Muscle layer of duodenum (tissue), 2 donors: ENCODE data around the gene PRTFDC1.

Experiments
- H3K27ac ChIP-seq: one replicate; pipeline ENCODE4 v1.7.0; 2013; ENCODE audit warnings: mild to moderate bottlenecking, low read length
- H3K27me3 ChIP-seq: one replicate; pipeline ENCODE4 v1.7.0; 2013; ENCODE audit warnings: low read depth, mild to moderate bottlenecking, control low read depth, low read length
- H3K36me3 ChIP-seq, 2 donors: one replicate each; pipeline ENCODE4 v1.7.0; 2013; ENCODE audit warnings: low read length in 2 of 2, control low read depth in 1 of 2, mild to moderate bottlenecking in 1 of 2; ENCODE audit not compliant: insufficient read depth in 2 of 2, control insufficient read depth in 1 of 2
- H3K4me1 ChIP-seq, 2 donors: one replicate each; pipeline ENCODE4 v1.7.0; 2013; ENCODE audit warnings: low read length in 2 of 2, mild to moderate bottlenecking in 2 of 2, control low read depth in 1 of 2, moderate library complexity in 1 of 2; ENCODE audit not compliant: insufficient read depth in 2 of 2, control insufficient read depth in 1 of 2
- H3K4me3 ChIP-seq, 2 donors: one replicate each; pipeline ENCODE4 v1.7.0; 2013; ENCODE audit warnings: low read length in 2 of 2, low read depth in 1 of 2, mild to moderate bottlenecking in 1 of 2
- H3K9me3 ChIP-seq, 2 donors: one replicate each; pipeline ENCODE4 v1.7.0; 2013; ENCODE audit warnings: low read length in 2 of 2, control low read depth in 1 of 2, mild to moderate bottlenecking in 1 of 2; ENCODE audit not compliant: control insufficient read depth in 1 of 2
- donor health status: healthy.

Gene PRTFDC1

DNA sequence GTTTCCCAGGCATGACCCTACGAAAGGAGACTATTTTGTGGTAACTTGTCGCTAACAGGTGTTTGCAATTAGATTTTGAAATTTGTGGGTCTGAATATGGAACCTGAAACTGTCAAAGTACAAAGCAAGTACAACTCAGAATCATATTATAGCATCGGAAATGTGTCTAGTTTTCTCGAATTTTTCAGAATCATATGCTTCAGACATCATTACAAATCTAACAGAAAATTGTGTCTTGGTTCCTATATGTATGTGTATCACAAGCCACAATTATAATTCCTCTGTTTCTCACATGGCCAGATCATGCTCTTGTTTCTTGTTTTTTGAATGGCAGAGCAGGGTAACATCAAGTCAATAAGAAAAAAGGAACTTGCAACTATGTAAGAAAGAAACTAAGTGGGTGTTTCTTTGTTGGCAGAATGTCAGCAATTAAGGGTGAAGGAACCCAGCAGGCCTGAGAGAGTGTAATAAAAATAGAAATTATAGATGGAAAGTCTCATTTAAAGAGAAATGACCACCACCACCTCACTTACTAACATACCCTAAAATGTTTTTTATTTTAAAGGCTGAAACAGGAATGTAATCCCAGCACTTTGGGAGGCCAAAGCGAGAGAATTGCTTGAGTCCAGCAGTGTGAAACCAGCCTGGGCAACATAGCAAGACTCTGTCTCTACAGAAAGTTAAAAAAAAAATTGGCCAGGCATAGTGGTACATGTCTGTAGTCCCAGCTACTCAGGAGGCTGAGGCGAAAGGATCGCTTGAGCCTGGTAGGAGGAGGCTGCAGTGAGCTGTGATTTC, 51.3 kb downstream of the PRTFDC1 start:
- Histone ChIP-seq H3K36me3 (no peaks in the 10 kb centered on the region), H3K9me3 (no peaks in the 10 kb centered on the region), H3K27me3 (no peaks in the 10 kb centered on the region), H3K4me1 (peaks cover 14 to 20% of the 10 kb centered on the region in 2 donors), H3K27ac (peak overlapping the region; percentile 54), H3K4me3 (no peak overlapping the region)

DNA sequence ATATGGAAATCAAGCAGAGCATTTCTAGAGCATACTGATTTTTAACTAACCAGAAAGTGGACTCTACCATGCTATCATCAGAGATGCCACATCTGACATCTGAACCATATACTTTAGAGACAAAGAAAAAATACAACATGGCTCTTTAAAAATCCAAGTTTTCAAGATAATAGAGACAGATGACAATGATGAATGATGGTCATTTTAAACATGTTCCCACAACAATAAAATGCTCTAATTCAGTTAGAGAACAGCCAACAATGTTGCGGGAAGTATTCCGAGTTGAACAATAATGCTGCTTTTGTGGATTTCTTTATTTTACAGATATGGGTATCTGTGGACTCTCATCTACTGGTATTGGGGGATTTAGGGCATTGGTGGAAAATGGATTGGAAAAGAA, 52.8 kb downstream of the PRTFDC1 start:
- no peaks in the 10 kb centered on the region for H3K36me3 ChIP-seq
- H3K4me3 ChIP-seq = no peak overlapping the region
- H3K27ac ChIP-seq = no peak overlapping the region
- peaks cover 14 to 20% of the 10 kb centered on the region in 2 donors for H3K4me1 ChIP-seq
- H3K27me3 ChIP-seq = no peaks in the 10 kb centered on the region
- no peaks in the 10 kb centered on the region for H3K9me3 ChIP-seq

DNA sequence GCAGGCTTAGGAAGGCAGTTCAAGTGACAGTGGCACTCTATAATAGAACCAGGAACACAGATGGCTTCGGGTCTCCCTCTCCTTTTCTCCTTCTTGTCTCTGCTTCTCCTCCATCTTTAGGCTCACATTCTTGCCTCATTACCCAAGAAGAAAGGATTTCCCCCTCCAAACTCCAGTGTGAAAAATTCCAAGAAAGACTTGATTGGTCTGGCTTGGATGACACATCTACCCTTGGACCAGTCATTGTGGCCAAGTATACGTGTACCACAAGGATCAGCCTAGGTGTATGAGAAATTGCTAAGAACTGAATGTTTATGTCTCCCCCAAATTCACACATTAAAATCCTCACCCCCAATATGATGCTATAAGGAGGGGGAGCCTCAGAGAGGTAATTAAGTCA, 53.9 kb downstream of the PRTFDC1 start:
- H3K4me3 ChIP-seq = no peak overlapping the region
- H3K27ac ChIP-seq = no peak overlapping the region
- H3K36me3 ChIP-seq = no peaks in the 10 kb centered on the region
- no peaks in the 10 kb centered on the region for H3K27me3 ChIP-seq
- peaks cover 14 to 20% of the 10 kb centered on the region in 2 donors for H3K4me1 ChIP-seq
- no peaks in the 10 kb centered on the region for H3K9me3 ChIP-seq

DNA sequence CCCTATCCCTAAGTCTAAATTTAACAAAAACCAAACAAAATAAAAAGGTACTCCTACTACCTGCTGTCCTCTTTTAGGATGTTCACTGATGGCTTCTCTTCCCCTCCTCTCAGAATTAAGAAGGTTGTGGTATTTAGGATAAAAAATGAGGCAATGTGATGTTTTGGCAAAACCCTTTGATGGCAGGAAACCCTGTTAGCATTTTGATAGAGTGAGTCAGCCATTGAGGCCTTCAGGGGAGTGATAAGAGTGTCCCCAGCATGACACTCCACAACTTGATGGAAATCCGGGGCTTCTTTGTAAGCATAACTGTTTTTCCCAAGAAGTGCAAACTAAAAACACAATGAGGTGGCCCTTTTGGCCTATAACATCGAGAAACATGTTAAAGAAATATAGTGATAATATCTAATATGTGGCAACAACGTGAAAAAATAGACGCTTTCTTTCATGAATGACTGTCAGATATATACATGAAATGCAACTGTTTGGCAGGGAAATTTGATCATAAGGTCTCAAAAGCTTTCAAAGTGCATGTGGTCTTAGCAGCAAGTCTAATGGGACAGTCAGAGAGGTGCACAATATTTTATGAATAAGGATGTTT, 55.0 kb downstream of the PRTFDC1 start:
- Histone ChIP-seq H3K27ac (no peak overlapping the region), H3K9me3 (no peaks in the 10 kb centered on the region), H3K4me3 (no peak overlapping the region), H3K36me3 (no peaks in the 10 kb centered on the region), H3K27me3 (no peaks in the 10 kb centered on the region), H3K4me1 (peaks cover 13 to 16% of the 10 kb centered on the region in 2 donors)

DNA sequence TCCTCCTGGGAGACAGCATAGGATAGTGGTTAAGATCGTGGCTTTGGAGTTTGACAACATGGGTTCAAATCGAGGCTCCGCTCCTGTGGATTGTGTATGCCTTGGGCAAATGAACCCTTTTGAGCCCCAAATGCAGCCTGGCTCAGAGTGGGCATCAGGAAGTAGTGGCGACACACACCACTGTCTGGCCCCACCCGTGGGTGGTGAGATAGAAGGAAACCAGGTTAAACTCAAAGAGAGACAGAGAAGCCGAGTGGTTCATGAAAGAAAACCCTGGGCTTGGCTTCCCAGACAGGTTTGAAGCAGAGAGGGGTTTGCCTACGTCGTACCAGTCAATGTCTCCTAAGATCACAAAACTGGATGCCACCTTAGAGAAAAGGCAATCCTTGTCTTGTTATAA, 57.7 kb downstream of the PRTFDC1 start:
- Histone ChIP-seq H3K36me3 (no peaks in the 10 kb centered on the region), H3K4me3 (no peak overlapping the region), H3K9me3 (no peaks in the 10 kb centered on the region), H3K27ac (no peak overlapping the region), H3K4me1 (no peaks in the 10 kb centered on the region), H3K27me3 (no peaks in the 10 kb centered on the region)

DNA sequence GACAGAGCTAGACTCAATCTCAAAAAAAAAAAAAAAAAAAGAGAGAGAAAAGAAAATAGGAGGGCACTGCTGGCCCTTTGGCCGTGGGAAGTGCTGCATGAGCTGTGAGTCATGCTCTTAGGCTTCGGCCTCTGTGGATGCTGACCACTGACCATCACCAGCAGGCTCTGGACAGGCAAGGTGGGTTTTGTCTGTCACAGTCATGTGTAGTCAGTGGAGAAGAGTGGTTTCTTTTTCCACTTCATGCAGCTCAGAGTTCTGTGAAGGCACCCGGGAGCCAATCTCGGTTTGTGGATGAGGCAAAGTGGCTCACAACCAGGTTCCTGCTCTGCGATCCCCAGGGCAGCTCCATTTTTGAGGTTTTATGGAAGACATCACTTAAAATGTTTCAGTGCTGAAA, 58.1 kb downstream of the PRTFDC1 start:
- H3K27me3 ChIP-seq = no peaks in the 10 kb centered on the region
- no peaks in the 10 kb centered on the region for H3K4me1 ChIP-seq
- no peak overlapping the region for H3K4me3 ChIP-seq
- H3K36me3 ChIP-seq = no peaks in the 10 kb centered on the region
- no peaks in the 10 kb centered on the region for H3K9me3 ChIP-seq
- H3K27ac ChIP-seq = no peak overlapping the region

DNA sequence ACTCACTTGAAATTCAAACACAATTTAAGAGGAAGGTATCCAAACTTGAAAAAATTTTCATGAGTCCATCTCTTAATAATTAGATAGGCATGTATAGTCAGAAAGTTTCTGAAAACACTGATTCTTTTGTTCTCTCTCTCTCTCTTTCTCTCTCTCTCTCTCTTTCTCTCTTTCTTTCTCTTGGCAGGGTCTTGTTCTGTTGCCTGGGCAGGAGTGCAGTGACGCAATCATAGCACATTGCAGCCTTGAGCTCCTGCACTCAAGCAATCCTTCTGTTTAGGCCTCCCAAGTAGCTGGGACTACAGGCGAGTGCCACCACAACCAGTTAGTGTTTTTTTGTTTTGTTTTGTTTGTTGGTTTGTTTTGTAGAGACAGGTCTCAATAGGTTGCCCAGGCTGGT, 59.3 kb downstream of the PRTFDC1 start:
- Histone ChIP-seq H3K27me3 (no peaks in the 10 kb centered on the region), H3K4me3 (no peak overlapping the region), H3K27ac (no peak overlapping the region), H3K36me3 (no peaks in the 10 kb centered on the region), H3K9me3 (no peaks in the 10 kb centered on the region), H3K4me1 (no peaks in the 10 kb centered on the region)

DNA sequence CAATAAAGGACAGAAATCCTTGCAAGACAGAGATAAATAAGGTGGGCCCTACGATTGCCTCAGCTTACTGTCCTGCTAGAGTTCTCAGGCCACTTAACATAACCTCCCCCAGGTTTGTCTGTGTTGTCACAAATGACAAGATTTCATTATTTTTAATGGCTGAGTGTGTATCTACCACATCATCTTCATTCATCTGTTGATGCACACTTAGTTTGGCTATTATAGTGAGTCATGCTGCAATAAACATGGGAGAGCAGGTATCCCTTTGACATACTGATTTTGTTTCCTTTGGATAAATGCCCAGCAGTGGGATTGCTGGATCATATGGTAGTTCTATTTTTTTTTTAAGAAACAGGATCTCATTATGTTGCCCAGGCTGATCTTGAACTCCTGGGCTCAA, 60.6 kb downstream of the PRTFDC1 start:
- no peaks in the 10 kb centered on the region for H3K36me3 ChIP-seq
- no peaks in the 10 kb centered on the region for H3K27me3 ChIP-seq
- H3K4me1 ChIP-seq = no peaks in the 10 kb centered on the region
- no peaks in the 10 kb centered on the region for H3K9me3 ChIP-seq
- H3K27ac ChIP-seq = no peak overlapping the region
- no peak overlapping the region for H3K4me3 ChIP-seq

DNA sequence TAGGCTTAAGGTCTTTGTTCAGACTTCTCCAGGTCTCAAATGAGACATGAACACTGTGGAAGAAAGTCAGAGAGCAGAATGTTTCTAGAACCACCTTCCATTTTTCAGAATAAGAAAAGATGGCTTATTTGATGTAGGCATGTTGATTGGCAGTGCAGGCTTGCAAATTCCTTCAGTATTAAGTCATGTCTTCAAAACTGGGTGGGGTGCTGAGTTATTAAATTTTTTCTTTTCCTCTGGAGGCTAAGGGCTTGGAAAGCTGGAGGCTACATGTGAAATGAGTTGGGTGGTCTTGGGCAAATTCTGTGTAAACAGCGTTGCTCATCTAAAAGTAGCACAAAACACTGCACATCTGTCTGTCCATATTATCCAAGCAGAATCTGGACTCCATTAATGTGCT, 62.8 kb downstream of the PRTFDC1 start:
- Histone ChIP-seq H3K9me3 (no peaks in the 10 kb centered on the region), H3K36me3 (no peaks in the 10 kb centered on the region), H3K4me3 (no peak overlapping the region)

DNA sequence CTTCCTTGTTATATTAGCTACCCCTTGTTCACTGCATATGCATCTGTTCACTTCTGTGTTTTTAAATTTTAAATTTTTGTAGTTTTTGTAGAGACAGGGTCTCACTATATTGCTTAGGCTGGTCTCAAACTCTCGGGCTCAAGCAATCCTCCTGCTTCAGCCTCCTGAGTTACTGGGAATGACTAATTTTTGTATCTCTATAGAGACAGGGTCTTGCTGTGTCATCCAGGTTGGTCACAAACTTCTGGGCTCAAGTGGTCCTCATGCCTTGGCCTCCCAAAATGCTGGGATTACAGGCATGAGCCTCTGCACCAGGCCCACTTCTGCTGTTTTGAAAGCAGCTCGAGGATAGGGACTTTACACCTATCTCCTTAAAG, 64.6 kb downstream of the PRTFDC1 start:
- Histone ChIP-seq H3K27me3 (no peaks in the 10 kb centered on the region), H3K4me1 (no peaks in the 10 kb centered on the region), H3K9me3 (no peaks in the 10 kb centered on the region), H3K36me3 (no peaks in the 10 kb centered on the region), H3K4me3 (no peak overlapping the region), H3K27ac (no peak overlapping the region)

More for the DNA sequence above, 62.8 kb downstream of the PRTFDC1 start:
- H3K4me1 ChIP-seq = no peaks in the 10 kb centered on the region
- H3K27ac ChIP-seq = no peak overlapping the region
- no peaks in the 10 kb centered on the region for H3K27me3 ChIP-seq

DNA sequence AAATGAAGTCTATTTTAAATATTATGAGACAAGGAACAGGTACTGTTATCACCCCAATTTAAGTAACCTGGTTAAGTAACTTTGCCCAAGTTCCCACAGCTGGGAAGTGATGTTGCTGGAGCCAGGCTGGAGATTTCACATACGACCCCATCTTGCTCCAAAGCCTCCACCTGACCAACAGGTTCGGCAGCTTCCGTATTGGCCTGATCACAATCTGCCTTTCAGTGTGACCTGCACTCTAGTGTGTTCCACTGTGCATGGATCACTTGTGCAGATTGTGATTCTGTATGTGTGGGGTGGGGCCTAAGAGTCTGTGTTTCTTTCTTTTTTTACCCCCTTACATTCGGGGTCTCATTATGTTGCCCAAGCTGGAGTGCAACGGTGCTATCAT, 66.1 kb downstream of the PRTFDC1 start:
- H3K4me1 ChIP-seq = no peaks in the 10 kb centered on the region
- H3K27me3 ChIP-seq = no peaks in the 10 kb centered on the region
- no peak overlapping the region for H3K27ac ChIP-seq
- no peaks in the 10 kb centered on the region for H3K9me3 ChIP-seq
- no peaks in the 10 kb centered on the region for H3K36me3 ChIP-seq
- no peak overlapping the region for H3K4me3 ChIP-seq
